Astrocyte (in vitro differentiated cells and primary cell): ENCODE measurements around the gene DAP.

Experiments
- EZH2 ChIP-seq: IDR thresholded peaks from 2 replicates; pipeline ENCODE4 v1.6.1; 2012; ENCODE audit warnings: mild to moderate bottlenecking, low read length, inconsistent platforms; ENCODE audit not compliant: insufficient read depth
- TF ChIP-seq, protein P1 (sequence below): IDR thresholded peaks from 2 replicates; pipeline ENCODE4 v1.5.1; 2011; ENCODE audit warnings: low read depth, mild to moderate bottlenecking, inconsistent platforms, low read length, moderate library complexity; ENCODE audit not compliant: insufficient read depth

GRCh38 chr5:10707198-10708142 lies 53.6 kb downstream of the DAP start:
- TF ChIP-seq, protein P1, sequence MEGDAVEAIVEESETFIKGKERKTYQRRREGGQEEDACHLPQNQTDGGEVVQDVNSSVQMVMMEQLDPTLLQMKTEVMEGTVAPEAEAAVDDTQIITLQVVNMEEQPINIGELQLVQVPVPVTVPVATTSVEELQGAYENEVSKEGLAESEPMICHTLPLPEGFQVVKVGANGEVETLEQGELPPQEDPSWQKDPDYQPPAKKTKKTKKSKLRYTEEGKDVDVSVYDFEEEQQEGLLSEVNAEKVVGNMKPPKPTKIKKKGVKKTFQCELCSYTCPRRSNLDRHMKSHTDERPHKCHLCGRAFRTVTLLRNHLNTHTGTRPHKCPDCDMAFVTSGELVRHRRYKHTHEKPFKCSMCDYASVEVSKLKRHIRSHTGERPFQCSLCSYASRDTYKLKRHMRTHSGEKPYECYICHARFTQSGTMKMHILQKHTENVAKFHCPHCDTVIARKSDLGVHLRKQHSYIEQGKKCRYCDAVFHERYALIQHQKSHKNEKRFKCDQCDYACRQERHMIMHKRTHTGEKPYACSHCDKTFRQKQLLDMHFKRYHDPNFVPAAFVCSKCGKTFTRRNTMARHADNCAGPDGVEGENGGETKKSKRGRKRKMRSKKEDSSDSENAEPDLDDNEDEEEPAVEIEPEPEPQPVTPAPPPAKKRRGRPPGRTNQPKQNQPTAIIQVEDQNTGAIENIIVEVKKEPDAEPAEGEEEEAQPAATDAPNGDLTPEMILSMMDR = no peak
- no peak for TF ChIP-seq EZH2
